GM21576 (cell line): ENCODE results near the gene C1orf146.
"Not testable (repeated sequence)": the region's sequence is repeated elsewhere in the genome, so short reads cannot be mapped to it uniquely, and the experiment has no call there.

Experiments used
- ATAC-seq: cut with Tn5 transposase; IDR thresholded peaks from one replicate; pipeline ENCODE4 v1.9.1; 2021; ENCODE audit warnings: mild to moderate bottlenecking, moderate library complexity; ENCODE audit not compliant: unreplicated experiment

The C1orf146 gene, protein sequence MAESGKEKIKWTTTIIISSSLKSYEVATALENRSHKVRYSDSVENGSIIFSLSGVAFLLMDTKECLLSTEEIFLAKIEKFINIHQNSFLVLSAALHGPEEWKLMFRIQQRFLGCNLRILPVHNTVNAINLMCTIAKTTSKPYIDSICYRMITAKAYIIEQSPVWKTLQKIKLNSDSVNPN

GRCh38 chr1:92217721-92218120, at the start of gene C1orf146:
TSS of gene C1orf146 (plus strand) at chr1:92217915. CDS start at chr1:92231421, 13,506 bp downstream.
- no peak for ATAC-seq

- ATAC-seq = no peak
These were observed 49.1 kb upstream of the C1orf146 start for GRCh38 chr1:92168657-92169056.

- no peak for ATAC-seq
These were observed 48.3 kb upstream of the C1orf146 start for GRCh38 chr1:92169214-92170005.

GRCh38 chr1:92184632-92185031, 33.1 kb upstream of the C1orf146 start:
- ATAC-seq = no peak

GRCh38 chr1:92186081-92186480, 31.6 kb upstream of the C1orf146 start:
- ATAC-seq = no peak

DNA sequence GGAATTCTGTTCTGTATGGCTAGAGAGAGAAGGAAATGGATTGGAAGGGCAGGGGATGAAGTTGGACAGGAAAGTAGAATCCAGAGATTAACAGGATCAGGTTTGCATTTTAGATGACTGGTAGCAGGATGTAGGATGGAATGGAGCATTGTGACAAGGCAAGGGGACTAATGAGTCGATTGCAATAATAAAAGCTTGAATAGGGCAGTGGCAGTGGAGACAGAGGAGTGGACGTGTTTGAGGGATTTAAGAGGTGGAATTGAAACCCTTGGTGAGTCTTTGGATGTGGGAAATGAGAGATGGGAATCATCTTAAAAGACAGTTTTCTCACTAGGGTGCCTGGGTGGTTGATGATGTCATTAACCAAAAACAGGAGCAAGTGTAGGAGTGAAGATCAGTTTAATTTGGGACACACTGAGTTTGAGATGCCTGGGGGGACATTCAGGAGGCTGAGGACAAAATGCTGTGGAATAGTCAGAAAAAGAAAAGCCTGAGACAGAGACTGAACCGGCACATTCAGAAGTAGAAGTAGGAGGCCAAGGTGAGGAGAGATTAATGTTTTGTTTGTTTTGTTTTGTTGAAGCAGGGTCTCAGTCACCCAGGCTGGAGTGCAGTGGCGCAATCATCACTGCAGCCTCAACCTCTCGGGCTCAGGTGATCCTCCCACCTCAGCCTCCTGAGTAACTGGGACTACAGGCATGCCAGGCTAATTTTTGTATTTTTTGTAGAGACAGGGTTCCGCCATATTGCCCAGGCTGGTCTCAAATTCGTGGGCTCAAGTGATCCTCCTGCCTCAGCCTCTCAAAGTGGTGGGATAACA, 29.1 kb upstream of the C1orf146 start:
- ATAC-seq = no peak

- ATAC-seq = no peak
These were observed 26.0 kb upstream of the C1orf146 start for GRCh38 chr1:92191726-92192125.

DNA sequence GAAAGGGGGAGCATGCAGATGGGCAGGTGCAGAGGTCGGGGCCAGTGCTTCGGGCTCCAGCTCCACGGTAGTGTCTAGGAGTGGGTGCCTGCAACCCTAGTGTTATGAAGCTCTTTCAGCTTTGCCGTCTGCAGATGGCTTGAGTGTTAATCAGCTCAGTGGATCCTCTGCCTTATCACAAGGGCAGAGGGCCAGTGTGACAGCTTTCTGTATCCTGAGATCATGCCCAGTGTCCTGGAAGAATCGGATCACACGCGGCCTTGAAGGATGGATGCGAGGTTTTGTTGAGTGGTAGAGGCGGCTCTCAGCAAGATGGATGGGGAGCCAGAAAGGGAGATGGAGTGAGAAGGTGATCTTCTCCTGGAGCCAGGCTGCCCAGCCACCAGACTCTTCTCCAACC, 25.5 kb upstream of the C1orf146 start:
- ATAC-seq = no peak

GRCh38 chr1:92194511-92194910, 23.2 kb upstream of the C1orf146 start:
- ATAC-seq = no peak

DNA sequence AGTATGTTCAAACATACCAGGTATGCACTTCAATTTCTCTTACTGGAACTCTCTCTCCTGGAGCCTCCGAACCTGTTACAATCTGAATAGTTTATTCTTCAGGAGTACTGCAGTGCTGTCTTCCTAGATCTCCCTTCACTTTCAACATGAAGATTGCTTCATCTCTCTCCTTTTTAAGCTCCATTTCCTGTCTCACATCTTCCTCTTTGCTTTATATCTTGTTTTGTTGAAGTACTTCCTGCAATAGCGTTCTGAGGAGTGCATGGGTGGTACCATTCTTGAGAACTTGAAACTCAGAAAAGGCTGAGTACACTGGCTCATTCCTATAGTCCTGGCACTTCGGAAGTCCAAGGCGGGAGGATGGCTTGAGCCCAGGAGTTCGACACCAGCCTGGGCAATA, 15.7 kb upstream of the C1orf146 start:
- ATAC-seq = no peak

DNA sequence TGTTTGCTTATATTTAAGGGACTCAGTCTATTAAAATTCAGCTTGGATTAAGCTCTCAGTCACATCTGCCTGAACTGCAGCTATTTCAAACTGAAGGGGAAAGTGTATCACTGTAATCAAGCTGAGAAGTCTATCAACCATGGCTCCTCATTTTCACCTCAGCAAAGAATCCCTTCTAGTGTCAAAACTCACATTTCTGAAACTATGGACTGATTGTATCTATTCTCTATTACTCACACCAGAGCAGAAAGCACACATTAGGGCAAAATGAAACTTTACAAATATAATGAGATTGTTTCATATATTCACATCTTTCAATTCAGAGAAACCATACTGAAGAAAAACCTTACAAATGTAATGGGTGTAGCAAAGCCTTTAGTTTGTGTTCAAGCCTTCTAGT, 14.6 kb upstream of the C1orf146 start:
- no peak for ATAC-seq

DNA sequence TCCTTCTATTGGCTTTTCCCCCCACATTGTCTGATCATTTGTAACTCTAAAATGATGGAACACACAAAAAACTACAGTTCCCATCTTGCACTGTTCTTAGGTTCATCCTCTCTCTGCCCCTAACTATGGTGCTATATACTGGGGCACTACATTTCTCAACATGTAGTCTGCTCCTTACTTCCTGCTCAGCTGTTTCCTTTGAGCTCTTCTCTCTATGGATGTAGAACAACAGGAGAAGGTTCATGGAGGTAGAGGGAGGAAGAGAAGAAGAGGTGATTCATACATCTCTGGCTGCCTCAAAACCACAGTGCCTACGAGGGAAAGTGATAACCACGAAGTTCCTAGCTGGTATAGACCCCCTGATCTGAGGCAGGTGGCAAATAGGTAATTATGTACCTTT, 7.0 kb upstream of the C1orf146 start:
- ATAC-seq = no peak

DNA sequence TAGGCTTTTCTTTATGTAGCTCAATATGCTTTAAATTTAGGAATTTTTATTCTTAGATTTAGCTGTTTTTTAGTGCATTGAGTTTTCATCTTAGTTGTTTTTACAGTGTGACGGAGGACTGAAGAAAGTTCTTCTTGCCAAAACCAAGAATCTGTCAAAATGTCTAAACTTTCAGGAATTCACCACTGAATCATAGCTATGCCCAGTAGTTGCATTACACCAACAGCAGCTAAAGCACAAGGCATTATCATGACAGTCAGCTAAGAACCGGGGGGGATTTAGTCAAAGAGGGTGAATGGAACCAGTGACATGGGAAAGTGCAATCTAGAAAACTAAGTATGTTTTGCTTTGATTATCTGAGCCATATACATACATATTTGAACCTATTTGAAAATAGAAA, 6.5 kb upstream of the C1orf146 start:
- no peak for ATAC-seq

GRCh38 chr1:92218559-92218958, 844 bp downstream of the C1orf146 start:
- no peak for ATAC-seq

- ATAC-seq = no peak
These were observed 1.3 kb downstream of the C1orf146 start for GRCh38 chr1:92219028-92219427.

DNA sequence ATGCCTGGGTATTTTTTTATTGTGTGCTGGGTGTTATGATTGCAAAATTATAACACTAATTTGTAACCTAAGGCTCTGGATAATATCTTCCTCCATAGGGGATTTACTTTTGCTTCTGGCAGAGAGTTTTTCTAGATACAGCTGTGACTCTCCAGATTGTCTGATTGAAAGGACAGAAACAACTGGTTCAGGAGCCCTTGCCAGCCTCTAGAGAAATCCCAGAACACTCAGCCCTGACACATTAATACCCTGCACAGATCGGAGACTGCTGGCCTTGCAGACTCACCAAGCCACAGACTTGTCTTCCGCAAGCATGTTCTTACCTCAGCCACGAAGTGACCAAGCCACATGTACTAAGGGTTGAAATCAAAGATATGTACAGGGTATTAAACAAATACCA, 10.7 kb downstream of the C1orf146 start:
- no peak for ATAC-seq

GRCh38 chr1:92230736-92231135, 13.0 kb downstream of the C1orf146 start:
- no peak for ATAC-seq

- no peak for ATAC-seq
These were observed 22.3 kb downstream of the C1orf146 start for GRCh38 chr1:92240034-92240433.

- no peak for ATAC-seq
These were observed 26.7 kb downstream of the C1orf146 start for GRCh38 chr1:92244376-92244775.

DNA sequence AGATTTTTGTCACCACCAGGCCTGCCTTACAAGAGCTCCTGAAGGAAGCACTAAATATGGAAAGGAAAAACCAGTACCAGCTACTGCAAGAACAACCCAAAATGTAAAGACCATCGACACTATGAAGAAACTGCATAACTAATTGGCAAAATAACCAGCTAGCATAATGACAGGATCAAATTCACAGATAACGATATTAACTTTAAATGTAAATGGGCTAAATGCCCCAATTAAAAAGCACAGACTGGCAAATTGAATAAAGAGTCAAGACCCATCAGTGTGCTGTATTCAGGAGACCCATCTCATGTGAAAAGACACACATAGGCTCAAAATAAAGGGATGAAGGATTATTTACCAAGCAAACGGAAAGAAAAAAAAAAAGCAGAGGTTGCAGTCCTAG, 37.0 kb downstream of the C1orf146 start:
- ATAC-seq = not testable (repeated sequence)

- ATAC-seq = no peak
These were observed 41.6 kb downstream of the C1orf146 start for GRCh38 chr1:92259350-92259749.

DNA sequence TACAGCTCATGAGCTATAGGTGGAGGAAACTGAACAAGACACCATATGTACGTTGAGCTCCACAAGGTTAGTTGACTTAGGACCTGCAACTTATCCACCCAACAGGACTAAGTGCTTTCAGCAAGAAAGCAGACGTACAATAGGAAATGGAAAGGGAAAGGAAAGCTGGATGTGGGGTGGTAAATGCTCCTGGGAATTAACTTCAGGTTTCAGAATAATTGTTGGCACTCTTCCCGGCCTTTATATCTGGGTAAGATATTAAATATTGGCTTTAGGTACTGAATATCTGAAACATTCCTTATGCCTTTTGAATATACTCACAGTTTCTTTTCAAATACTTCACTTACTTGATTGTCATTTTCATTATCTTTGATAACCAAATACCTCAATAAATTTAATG, 44.8 kb downstream of the C1orf146 start:
- ATAC-seq = no peak
